Type B pancreatic cell (in vitro differentiated cells): ENCODE measurements around the gene PHYKPL. TPM values are rescaled to one million over a fixed set of nuclear protein-coding genes. Genes with fewer than 3 reads are reported as not detected.

Experiments
- DNase-seq: peaks from one replicate; pipeline ENCODE4 v3.0.0; 2021; ENCODE audit warnings: mixed read lengths; ENCODE audit not compliant: unreplicated experiment; ENCODE audit errors: extremely low spot score
- H3K27ac Mint-ChIP-seq: 2 replicates; pipeline ENCODE4 v1.8.0; 2021; ENCODE audit warnings: mild to moderate bottlenecking, mixed read lengths
- H3K27me3 Mint-ChIP-seq: 2 replicates; pipeline ENCODE4 v1.8.0; 2021; ENCODE audit warnings: mixed read lengths
- H3K36me3 Mint-ChIP-seq: 2 replicates; pipeline ENCODE4 v1.8.0; 2021; ENCODE audit warnings: mixed read lengths
- H3K4me1 Mint-ChIP-seq: one replicate; pipeline ENCODE4 v1.8.0; 2021; ENCODE audit warnings: mixed read lengths; ENCODE audit not compliant: unreplicated experiment
- H3K4me3 Mint-ChIP-seq: 2 replicates; pipeline ENCODE4 v1.8.0; 2021; ENCODE audit warnings: mild to moderate bottlenecking, mixed read lengths
- H3K9me3 Mint-ChIP-seq: 2 replicates; pipeline ENCODE4 v1.8.0; 2021; ENCODE audit warnings: mixed read lengths
- total RNA-seq: library from RNA; stranded (reverse); gene quantifications from 2 replicates; pipeline ENCODE4 v1.2.1, GENCODE V29; 2021; ENCODE audit warnings: low replicate concordance
- TF ChIP-seq, protein P1 (sequence below): fragments of 200-600 bp; sonication (generic); conservative IDR thresholded peaks from 2 replicates; pipeline ENCODE4 v1.5.0; 2021; ENCODE audit warnings: antibody characterized with exemption, mild to moderate bottlenecking

The PHYKPL gene
- total RNA-seq, 1 donor from 2014 or later, result 76.2 TPM

DNA sequence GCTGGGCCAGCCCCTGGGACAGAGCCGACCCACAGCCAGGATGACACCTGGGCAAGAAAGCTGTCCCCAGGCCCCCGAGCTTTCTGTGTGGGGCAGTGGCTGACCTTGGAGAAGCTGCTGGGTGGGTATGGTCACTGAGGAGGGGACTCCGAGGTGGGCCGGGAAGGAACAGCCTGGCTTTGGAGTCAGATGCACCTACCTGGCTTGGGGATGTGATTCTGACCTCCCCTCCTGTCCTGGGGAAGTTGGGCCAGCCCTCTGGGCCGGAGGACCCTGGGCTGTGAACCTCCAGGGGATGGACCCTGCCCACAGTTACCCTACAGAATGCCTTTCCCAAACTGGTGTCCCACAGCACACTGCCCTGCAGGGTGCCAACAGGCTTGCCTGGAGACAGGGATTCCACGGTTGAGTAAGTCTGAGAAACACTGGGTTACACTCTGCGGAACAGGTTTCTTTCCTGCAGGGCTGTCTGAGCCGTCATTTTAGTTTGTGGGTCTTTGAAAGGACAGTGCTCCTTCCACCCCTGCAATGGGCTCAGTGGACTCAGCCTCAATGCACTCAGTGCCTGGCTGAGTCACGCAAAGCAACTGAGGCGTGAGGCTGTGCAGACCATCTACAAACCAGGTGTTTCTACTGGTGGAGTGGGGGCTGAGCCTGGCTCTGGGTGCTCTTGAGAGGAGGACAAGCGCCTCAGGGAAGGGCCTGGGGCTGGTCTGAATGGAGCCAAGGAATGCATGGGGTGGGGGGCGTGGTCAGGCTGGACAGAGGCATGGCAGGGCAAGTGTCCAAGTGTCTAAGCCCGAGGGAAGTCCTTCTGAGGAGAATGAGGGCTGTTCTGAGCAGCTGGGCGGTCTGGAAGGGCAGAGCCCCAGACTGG is 41.3 kb upstream of the PHYKPL start:
- TF ChIP-seq, protein P1, sequence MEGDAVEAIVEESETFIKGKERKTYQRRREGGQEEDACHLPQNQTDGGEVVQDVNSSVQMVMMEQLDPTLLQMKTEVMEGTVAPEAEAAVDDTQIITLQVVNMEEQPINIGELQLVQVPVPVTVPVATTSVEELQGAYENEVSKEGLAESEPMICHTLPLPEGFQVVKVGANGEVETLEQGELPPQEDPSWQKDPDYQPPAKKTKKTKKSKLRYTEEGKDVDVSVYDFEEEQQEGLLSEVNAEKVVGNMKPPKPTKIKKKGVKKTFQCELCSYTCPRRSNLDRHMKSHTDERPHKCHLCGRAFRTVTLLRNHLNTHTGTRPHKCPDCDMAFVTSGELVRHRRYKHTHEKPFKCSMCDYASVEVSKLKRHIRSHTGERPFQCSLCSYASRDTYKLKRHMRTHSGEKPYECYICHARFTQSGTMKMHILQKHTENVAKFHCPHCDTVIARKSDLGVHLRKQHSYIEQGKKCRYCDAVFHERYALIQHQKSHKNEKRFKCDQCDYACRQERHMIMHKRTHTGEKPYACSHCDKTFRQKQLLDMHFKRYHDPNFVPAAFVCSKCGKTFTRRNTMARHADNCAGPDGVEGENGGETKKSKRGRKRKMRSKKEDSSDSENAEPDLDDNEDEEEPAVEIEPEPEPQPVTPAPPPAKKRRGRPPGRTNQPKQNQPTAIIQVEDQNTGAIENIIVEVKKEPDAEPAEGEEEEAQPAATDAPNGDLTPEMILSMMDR, result no peak
- no peak overlapping the region for H3K4me3 Mint-ChIP-seq
- no peak for DNase-seq

GRCh38 chr5:178273041-178273440 is 40.4 kb upstream of the PHYKPL start:
- TF ChIP-seq, protein P1, result no peak
- no peak overlapping the region for H3K27ac Mint-ChIP-seq
- no peak for DNase-seq
- peaks cover 10% of the 10 kb centered on the region for H3K27me3 Mint-ChIP-seq
- no peak overlapping the region for H3K4me3 Mint-ChIP-seq
- no peaks in the 10 kb centered on the region for H3K36me3 Mint-ChIP-seq
- peaks cover 6% of the 10 kb centered on the region for H3K9me3 Mint-ChIP-seq
- peaks cover 10% of the 10 kb centered on the region for H3K4me1 Mint-ChIP-seq

More for the DNA sequence above, 41.3 kb upstream of the PHYKPL start:
- H3K4me1 Mint-ChIP-seq, result peaks cover 10% of the 10 kb centered on the region
- no peak overlapping the region for H3K27ac Mint-ChIP-seq
- peaks cover 16% of the 10 kb centered on the region for H3K27me3 Mint-ChIP-seq
- H3K9me3 Mint-ChIP-seq, result peaks cover 6% of the 10 kb centered on the region
- H3K36me3 Mint-ChIP-seq, result no peaks in the 10 kb centered on the region

DNA sequence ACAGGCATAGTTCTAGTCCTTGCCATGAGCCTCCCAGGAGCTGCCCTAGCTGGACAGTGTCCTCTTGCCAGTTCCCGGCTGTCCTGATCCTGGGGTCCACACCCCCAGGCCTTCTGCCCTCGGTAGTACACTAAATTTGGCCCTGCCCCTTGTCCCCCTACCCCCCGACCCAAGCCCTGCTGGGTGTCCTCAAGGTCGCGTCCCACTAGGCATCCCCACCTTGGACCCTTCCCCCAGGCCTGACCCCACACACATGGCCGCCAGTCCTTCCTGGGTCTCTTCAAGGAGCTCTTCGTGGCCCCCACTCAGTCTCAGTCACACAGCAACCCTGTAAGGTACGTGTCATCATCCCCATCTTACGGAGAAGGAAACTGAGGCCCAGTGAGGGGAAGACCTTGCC is 40.0 kb upstream of the PHYKPL start:
- DNase-seq, result no peak
- H3K4me3 Mint-ChIP-seq, result no peak overlapping the region
- peaks cover 6% of the 10 kb centered on the region for H3K9me3 Mint-ChIP-seq
- peaks cover 9% of the 10 kb centered on the region for H3K4me1 Mint-ChIP-seq
- H3K36me3 Mint-ChIP-seq, result no peaks in the 10 kb centered on the region
- peaks cover 7% of the 10 kb centered on the region for H3K27me3 Mint-ChIP-seq
- TF ChIP-seq, protein P1, result no peak
- no peak overlapping the region for H3K27ac Mint-ChIP-seq

DNA sequence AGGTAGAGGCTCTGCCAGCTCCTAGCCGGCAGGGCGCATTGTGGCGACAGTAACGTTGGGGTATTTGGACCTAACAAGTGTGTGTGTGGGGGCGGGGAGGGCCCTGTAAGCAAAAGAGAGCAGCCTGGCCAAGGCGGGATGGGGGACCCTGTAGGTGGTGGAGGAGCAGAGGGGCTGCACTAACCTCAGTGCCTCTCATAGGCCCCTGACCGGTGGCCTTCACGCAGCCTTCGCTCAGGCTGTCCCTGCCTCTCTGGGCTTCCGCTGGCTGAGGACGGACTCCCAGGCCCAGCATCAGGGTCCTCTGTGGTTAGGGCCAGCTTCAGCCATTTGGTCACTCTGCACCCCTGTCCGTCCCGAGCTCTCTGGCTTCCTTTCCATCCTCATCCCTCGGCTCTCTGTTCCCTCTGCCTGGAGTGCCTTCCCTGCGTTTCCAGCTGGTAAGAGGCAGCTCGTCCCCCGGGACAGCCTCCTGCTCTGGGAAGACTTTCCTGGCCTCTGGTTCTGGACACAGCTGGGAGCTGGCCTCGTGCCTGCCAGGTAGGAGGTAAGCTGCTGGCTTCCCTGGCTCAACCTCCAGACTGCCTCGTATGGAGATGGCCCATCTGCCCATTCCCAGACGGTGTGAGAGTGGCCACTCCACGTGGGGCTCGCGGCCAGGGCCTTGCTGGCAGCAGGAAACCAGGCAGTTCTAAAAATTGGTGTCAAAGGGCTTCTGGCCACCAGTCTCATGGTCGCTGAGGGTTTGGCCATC is 39.3 kb upstream of the PHYKPL start:
- TF ChIP-seq, protein P1, result no peak
- no peak for DNase-seq
- Mint-ChIP-seq H3K27me3 (peaks cover 5% of the 10 kb centered on the region), H3K9me3 (peaks cover 6% of the 10 kb centered on the region), H3K4me3 (no peak overlapping the region), H3K36me3 (no peaks in the 10 kb centered on the region), H3K27ac (no peak overlapping the region), H3K4me1 (peaks cover 7% of the 10 kb centered on the region)

DNA sequence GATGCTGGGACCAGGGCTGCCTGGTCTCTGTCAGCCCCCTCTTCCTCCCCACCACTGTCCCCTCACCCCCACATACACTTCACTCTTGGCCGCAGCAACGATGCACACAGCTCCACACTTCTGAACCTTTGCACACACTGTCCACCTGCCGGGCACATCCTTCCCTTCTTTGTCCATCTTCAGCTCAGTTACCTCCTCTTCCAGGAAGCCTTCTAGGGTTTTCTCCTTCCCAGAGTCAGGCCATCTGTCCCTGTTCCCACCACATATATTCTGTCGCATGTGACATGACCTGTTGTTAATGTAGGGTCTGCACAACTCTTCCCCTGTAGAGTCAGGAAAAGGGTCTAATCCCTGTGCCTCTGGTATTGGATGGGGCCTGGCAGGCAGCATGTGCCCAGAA is 38.6 kb upstream of the PHYKPL start:
- Mint-ChIP-seq H3K4me1 (peaks cover 6% of the 10 kb centered on the region), H3K27ac (no peak overlapping the region), H3K27me3 (peaks cover 5% of the 10 kb centered on the region), H3K9me3 (peaks cover 6% of the 10 kb centered on the region), H3K36me3 (no peaks in the 10 kb centered on the region), H3K4me3 (no peak overlapping the region)
- no peak for DNase-seq
- TF ChIP-seq, protein P1, result no peak
